HG03135 (cell line): ENCODE data around the gene MAPK9.

Source experiments
- ATAC-seq: cut with Tn5 transposase; IDR thresholded peaks from one replicate; pipeline ENCODE4 v1.9.1; 2021; ENCODE audit warnings: mild to moderate bottlenecking, moderate library complexity; ENCODE audit not compliant: unreplicated experiment

Gene MAPK9

GRCh38 chr5:180208435-180209081, 83.3 kb downstream of the MAPK9 start:
- ATAC-seq: peak; percentile 16

DNA sequence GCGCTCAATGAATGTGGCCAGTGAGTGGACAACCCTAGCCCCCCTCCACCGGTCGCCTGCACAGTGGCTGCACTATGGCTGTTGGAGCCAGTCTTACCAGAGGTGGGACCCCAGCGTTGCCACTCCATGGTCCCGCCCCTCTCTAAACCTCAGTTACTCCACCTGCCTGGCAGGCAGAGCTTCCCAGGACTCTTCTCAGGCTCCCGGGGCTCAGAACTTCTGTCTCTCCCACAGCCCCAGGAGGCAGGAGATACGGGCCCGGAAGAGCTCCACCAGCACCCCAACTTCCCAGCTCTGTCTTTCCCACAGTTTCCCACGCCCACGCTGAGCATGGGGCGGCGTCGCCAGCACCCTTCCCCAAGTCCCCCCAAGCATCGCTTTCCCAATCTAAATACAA, 83.8 kb downstream of the MAPK9 start:
- no peak for ATAC-seq

DNA sequence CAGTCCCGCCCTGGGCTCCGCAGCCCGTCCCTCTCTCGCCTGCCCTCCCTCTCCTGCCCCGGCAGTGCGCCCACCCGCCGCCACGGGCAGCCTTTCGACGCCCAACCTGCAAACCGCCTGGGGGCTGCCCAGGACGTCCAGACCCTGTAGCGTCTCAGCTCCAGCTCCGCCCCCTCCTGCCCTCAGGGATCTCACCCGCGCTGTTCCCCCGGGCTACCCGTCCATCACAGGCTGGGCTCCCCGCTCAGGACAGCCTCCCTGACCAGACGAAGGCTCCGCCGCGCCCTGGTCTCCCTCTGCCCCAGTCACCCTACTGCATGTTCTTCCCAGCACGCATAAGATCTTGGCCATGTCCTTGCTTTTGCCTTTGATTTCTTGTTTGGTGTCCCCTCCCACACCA, 84.3 kb downstream of the MAPK9 start:
- ATAC-seq: no peak

DNA sequence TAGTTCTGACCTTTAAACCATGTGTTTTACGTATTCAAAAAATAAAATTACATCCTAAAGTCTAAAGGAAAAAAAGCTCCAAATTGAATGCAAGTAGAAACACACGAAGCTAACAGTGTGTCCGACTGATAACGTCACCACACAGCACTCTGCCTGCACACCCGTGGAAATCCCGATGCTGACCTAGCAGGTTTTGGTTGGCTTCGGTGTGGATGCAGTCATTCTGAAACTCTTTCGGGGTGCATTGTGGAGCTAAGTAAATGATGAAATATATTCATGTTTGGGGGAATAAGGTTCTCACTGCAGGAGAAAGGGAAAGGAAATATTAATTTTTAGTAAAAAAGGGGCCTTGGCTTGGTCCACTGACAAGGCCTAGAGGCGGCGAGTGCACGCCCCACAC, 84.9 kb downstream of the MAPK9 start:
- no peak for ATAC-seq

DNA sequence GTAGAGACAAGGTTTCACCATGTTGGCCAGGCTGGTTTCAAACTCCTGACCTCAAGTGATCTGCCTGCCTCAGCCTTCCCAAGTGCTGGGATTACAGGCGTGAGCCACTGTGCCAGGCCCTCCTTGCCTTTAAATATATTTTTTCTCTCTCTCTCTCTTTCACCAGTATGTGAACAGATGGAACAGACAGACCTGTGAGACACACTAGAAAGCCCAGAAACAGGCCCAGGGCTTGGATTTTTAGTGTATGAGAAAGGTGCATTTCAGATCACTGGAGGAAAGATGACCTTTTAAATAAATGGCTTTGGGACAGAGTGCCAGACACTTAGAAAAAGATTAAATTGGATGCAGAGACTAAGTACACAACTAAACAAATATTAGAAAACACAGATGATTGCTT, 86.0 kb downstream of the MAPK9 start:
- no peak for ATAC-seq

- no peak for ATAC-seq
These were observed 87.5 kb downstream of the MAPK9 start for GRCh38 chr5:180204276-180204819.

DNA sequence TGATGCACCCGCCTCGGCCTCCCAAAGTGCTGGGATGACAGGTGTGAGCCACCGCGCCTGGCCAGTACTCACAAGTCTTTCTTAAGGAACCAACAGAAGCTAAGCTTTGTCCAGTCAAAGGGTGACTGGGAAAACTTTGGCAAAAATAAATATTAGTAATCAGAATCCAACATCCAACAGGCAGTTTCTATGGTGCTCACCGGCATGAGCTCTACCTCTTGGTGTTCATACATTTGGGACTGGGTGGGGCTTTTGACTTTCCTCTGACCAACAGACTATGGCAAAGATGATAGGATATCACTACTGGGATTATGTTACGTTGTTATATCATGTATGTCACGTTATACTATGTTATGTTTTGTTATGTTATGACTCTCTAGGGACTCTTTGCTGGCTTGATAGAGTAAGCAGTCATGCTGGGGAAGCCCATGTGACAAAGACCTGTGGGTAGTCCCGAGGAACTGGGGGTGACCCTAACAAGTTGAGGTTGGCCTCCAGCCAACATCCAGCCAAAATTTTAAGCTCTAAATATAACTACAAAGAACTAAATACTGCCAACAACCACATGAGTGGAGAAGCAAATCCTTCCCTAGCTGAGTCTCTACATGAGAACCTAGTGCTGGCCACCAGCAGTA, 88.8 kb downstream of the MAPK9 start:
- ATAC-seq: no peak

GRCh38 chr5:180201051-180201987, 90.6 kb downstream of the MAPK9 start:
- no peak for ATAC-seq

DNA sequence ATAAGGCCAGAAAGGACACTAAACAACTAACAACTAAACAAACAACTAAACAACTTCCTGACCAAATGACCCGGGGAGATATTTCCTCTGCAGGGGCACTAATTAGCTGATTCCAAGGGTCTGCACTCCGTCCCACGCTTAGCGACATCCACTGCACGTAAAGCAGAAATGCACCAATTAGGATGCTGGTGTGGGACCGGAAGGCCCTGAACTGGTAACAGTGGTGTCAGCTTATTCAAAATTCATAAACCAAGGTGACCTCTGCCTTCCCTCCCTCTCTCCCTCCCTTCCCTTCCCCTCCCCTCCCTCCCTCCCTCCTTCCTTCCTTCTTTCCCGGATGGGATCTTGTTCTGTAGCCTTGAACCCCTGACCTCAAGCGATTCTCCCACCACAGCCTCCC, 92.5 kb downstream of the MAPK9 start:
- no peak for ATAC-seq

DNA sequence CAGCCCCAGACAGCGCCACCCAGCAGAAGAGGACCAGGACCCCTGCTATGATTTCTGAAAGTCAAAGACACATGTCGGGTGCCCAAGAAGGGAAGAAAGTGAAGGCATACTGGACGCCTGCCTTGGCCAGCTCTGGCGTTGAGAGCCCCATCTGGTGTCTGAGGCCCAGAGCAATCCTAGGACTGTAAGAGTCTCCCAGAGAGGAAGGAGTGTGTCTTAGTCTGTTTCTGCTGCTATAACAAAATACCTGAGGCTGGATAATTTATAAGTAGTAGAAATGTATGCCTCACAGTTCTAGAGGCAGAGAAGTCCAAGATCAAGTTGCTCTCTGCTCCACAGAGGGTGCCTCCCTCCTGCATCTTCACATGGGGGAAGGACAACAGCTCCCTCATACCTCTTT, 93.7 kb downstream of the MAPK9 start:
- no peak for ATAC-seq

- ATAC-seq: no peak
These were observed 94.7 kb downstream of the MAPK9 start for GRCh38 chr5:180197016-180197702.

DNA sequence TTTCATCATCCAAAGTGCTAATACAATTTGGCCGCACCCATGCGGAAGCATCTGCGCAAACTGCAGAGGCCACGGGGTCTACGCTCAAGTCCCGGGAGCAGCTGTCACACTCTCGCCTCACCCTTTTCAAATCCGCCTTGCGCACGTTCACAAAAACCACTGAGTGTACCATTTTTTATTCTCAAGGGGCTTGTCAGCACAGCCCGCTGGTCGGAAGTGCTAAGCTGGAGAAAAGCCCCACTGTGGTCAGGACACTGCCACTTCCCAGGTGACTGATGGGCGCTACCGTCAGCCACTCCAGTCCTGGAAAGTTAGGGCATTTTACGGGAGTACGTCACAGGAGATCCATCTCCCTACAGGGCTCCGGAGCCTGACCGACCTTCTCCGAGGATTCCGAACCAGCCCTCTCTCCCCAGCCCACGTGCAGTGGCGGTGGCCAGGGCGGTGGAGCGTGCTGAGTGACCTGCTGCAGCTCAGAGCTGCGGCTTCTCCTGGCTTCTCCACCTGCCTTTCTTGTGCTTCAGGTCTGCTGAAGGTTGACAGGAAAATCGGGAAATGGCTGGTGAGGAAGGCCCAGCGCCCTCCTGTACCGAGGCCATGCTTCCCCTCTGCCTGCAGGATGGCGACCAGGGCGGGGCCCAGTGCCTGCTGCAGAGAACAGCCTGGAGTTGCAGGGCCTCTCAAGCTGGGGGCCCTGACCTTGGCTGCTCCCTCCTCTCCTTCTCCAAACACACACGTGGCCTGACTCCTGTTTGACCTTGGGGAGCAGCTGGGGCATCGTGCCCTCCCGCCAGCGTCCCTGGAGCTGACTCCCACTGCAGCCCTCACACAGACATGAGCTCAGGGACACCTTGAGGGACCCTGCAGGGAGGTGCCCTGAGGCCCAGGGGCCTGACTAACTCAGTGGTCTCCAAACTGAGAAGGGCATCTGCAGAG, 97.2 kb downstream of the MAPK9 start:
- ATAC-seq: no peak

GRCh38 chr5:180193749-180194375, 98.0 kb downstream of the MAPK9 start:
- ATAC-seq: no peak

DNA sequence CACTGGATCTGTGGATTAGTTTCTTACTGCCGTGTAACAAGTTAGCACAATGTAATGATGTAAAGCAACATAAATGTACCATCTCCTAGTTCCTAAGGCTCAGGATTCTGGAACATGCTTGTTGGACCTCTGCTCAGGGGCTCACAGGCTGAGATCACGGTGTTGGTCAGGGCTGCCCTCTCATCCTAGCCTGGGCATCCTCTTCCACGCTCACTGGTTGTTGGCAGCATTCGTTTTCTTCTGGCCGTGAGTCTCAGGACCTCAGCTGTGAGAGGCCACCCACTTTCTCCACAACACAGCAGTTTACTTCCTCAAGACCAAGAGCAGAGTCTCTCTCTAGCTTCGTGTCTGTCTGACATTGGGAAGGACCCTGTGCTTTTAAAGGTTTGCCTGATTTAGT, 100.2 kb downstream of the MAPK9 start:
- no peak for ATAC-seq

GRCh38 chr5:180187767-180188166, 104.1 kb downstream of the MAPK9 start:
- no peak for ATAC-seq
